Glutamatergic neuron (in vitro differentiated cells): ENCODE data around the gene BCO2. TPM values are rescaled to one million over a fixed set of nuclear protein-coding genes. Genes with fewer than 3 reads are reported as not detected.

ENCODE experiments used
- DNase-seq: peaks from one replicate; pipeline ENCODE4 v3.0.0; 2022
- H3K27ac Mint-ChIP-seq: one replicate; pipeline ENCODE4 v1.8.0; 2020; ENCODE audit warnings: mild to moderate bottlenecking, mixed read lengths, inconsistent platforms; ENCODE audit not compliant: unreplicated experiment
- H3K27me3 Mint-ChIP-seq: one replicate; pipeline ENCODE4 v1.8.0; 2020; ENCODE audit warnings: mild to moderate bottlenecking, moderate library complexity, mixed read lengths, inconsistent platforms; ENCODE audit not compliant: unreplicated experiment
- H3K36me3 Mint-ChIP-seq: one replicate; pipeline ENCODE4 v1.8.0; 2020; ENCODE audit warnings: mild to moderate bottlenecking, mixed read lengths, inconsistent platforms; ENCODE audit not compliant: unreplicated experiment
- H3K4me1 Mint-ChIP-seq: one replicate; pipeline ENCODE4 v1.8.0; 2020; ENCODE audit warnings: mild to moderate bottlenecking, low read depth, mixed read lengths, inconsistent platforms; ENCODE audit not compliant: unreplicated experiment
- H3K4me3 Mint-ChIP-seq: one replicate; pipeline ENCODE4 v1.8.0; 2020; ENCODE audit warnings: mild to moderate bottlenecking, mixed read lengths, inconsistent platforms; ENCODE audit not compliant: unreplicated experiment
- H3K9me3 Mint-ChIP-seq: one replicate; pipeline ENCODE4 v1.8.0; 2020; ENCODE audit warnings: mild to moderate bottlenecking, moderate library complexity, mixed read lengths, inconsistent platforms; ENCODE audit not compliant: unreplicated experiment
- CTCF ChIP-seq: fragments of 200-600 bp; sonication (generic); IDR thresholded peaks from one replicate; pipeline ENCODE4 v1.5.0; 2021; ENCODE audit not compliant: partially characterized antibody, unreplicated experiment
- total RNA-seq: library from RNA; stranded (reverse); fragmentation: NEBNext Ultra II Directional; extraction: Animal tissue kit (Norgen Biotek cat#: 25700); gene quantifications from one replicate; pipeline ENCODE4 v1.2.1, GENCODE V29; 2021; ENCODE audit not compliant: unreplicated experiment

BCO2 gene
- total RNA-seq, 1 donor from 2014 or later: 2.6 TPM

- TF ChIP-seq CTCF: no peak
Measured at GRCh38 chr11:112216561-112217105, 41.3 kb downstream of the BCO2 start.

DNA sequence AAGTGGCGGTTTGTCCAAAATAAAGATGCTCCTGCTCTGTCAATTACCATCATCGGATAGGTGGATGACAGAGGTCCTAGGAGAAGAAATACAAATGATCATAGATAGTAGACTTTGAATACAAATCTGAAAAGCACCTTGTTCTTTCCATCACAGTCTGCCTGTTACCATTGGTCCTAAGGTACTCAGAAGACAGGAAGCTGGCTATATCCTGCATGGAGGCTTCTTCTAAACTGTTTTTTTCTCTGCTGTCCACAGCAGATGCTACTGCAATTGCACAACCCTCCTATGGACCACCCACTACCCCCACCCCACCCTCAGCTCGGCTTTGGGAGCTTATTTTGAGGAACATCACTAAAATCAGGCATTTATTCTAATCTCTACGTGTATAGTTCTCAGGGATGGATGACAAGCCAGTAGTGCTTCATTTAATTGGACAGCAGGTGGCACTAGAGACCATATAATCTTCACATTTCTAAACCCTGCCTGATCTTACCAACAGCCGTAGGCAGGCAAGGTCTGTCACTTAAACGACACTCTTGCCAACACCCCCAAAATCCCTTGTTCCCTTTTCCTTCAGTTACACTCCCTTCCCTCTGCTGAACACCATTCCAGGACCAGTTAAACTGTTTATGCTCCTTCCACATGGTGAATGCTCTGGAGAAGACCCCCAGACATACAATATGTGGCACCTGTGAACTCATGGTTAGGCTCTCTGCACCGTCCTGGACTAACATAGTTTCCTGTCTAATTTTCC is 44.3 kb downstream of the BCO2 start:
- H3K27ac Mint-ChIP-seq: no peak overlapping the region
- no peaks in the 10 kb centered on the region for H3K9me3 Mint-ChIP-seq
- no peak for DNase-seq
- TF ChIP-seq CTCF: peak; percentile 71
- H3K36me3 Mint-ChIP-seq: no peaks in the 10 kb centered on the region
- H3K4me1 Mint-ChIP-seq: no peaks in the 10 kb centered on the region
- no peaks in the 10 kb centered on the region for H3K27me3 Mint-ChIP-seq
- H3K4me3 Mint-ChIP-seq: no peak overlapping the region

More at GRCh38 chr11:112216561-112217105, 41.3 kb downstream of the BCO2 start:
- Mint-ChIP-seq H3K4me3 (no peak overlapping the region), H3K36me3 (no peaks in the 10 kb centered on the region), H3K27me3 (no peaks in the 10 kb centered on the region), H3K27ac (no peak overlapping the region), H3K4me1 (no peaks in the 10 kb centered on the region), H3K9me3 (no peaks in the 10 kb centered on the region)
- no peak for DNase-seq

DNA sequence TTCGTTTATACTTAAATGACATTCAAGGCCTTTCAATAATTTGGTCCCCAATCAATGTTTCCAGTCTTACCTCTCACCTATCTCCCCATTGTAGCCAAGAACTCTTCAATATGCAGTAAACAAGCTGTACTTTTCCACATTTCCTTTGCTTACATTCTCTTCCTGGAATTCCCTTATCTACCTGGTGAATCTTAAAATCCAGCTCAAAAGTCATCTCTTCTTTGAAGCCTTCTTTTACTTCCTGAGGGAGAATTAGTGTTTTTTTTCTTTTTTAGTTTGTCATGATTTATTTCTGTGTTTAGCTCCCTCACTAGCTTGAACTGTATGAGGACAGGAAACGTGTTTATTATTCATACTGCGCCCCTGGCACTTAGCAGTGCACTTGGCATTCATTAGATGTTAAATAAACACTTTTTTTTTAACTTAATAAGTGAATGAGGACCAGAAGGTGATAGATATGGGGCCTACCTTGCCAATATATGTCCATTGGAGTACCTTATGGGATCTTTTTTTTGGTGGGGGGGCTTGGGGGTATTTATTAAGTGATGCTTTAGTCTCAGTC is 46.0 kb downstream of the BCO2 start:
- no peak for DNase-seq
- H3K36me3 Mint-ChIP-seq: no peaks in the 10 kb centered on the region
- H3K4me1 Mint-ChIP-seq: no peaks in the 10 kb centered on the region
- H3K4me3 Mint-ChIP-seq: no peak overlapping the region
- H3K9me3 Mint-ChIP-seq: no peaks in the 10 kb centered on the region
- no peak overlapping the region for H3K27ac Mint-ChIP-seq
- peaks cover 4% of the 10 kb centered on the region for H3K27me3 Mint-ChIP-seq
- TF ChIP-seq CTCF: no peak

GRCh38 chr11:112222303-112222702 is 47.0 kb downstream of the BCO2 start:
- no peaks in the 10 kb centered on the region for H3K36me3 Mint-ChIP-seq
- TF ChIP-seq CTCF: no peak
- peaks cover 4% of the 10 kb centered on the region for H3K4me1 Mint-ChIP-seq
- H3K27ac Mint-ChIP-seq: no peak overlapping the region
- peaks cover 2% of the 10 kb centered on the region for H3K9me3 Mint-ChIP-seq
- peaks cover 4% of the 10 kb centered on the region for H3K27me3 Mint-ChIP-seq
- no peak overlapping the region for H3K4me3 Mint-ChIP-seq
- DNase-seq: no peak

- Mint-ChIP-seq H3K36me3 (no peaks in the 10 kb centered on the region), H3K27ac (no peak overlapping the region), H3K4me1 (peaks cover 8% of the 10 kb centered on the region), H3K27me3 (peaks cover 4% of the 10 kb centered on the region), H3K4me3 (no peak overlapping the region), H3K9me3 (peaks cover 2% of the 10 kb centered on the region)
- no peak for DNase-seq
- no peak for TF ChIP-seq CTCF
Measured at GRCh38 chr11:112223121-112223520, 47.8 kb downstream of the BCO2 start.
